Neural crest cell (in vitro differentiated cells): Measurements from ENCODE around the gene BBOX1. TPM values are rescaled to one million over a fixed set of nuclear protein-coding genes. Genes with fewer than 3 reads are reported as not detected.

Source experiments
- DNase-seq: peaks from one replicate; pipeline ENCODE4 v3.0.0; 2021; ENCODE audit warnings: low read depth, mixed read lengths, low spot score
- H3K27ac Mint-ChIP-seq: one replicate; pipeline ENCODE4 v1.8.0; 2021; ENCODE audit warnings: mild to moderate bottlenecking, mixed read lengths; ENCODE audit not compliant: unreplicated experiment
- H3K27me3 Mint-ChIP-seq: 2 replicates; pipeline ENCODE4 v1.8.0; 2021; ENCODE audit warnings: low read depth, mild to moderate bottlenecking, mixed read lengths
- H3K36me3 Mint-ChIP-seq: 2 replicates; pipeline ENCODE4 v1.8.0; 2021; ENCODE audit warnings: low read depth, mild to moderate bottlenecking, mixed read lengths
- H3K4me1 Mint-ChIP-seq: 2 replicates; pipeline ENCODE4 v1.8.0; 2021; ENCODE audit warnings: mixed read lengths
- H3K4me3 Mint-ChIP-seq: one replicate; pipeline ENCODE4 v1.8.0; 2021; ENCODE audit warnings: mild to moderate bottlenecking, mixed read lengths
- H3K9me3 Mint-ChIP-seq: 2 replicates; pipeline ENCODE4 v1.8.0; 2021; ENCODE audit warnings: mixed read lengths
- CTCF ChIP-seq: fragments of 200-600 bp; sonication (generic); conservative IDR thresholded peaks from 2 replicates; pipeline ENCODE4 v1.5.0; 2021; ENCODE audit warnings: antibody characterized with exemption, mild to moderate bottlenecking
- total RNA-seq: library from RNA; stranded (reverse); gene quantifications from 2 replicates; pipeline ENCODE4 v1.2.1, GENCODE V29; 2021

BBOX1 gene
- total RNA-seq, 1 donor from 2014 or later, result not detected

- no peak for DNase-seq
- Mint-ChIP-seq H3K27me3 (no peaks in the 10 kb centered on the region), H3K4me3 (no peak overlapping the region), H3K9me3 (peaks cover 3% of the 10 kb centered on the region), H3K4me1 (peaks cover 5% of the 10 kb centered on the region), H3K27ac (no peak overlapping the region), H3K36me3 (no peaks in the 10 kb centered on the region)
- no peak for TF ChIP-seq CTCF
Measured at GRCh38 chr11:27022659-27023251, 17.9 kb upstream of the BBOX1 start.

- peaks cover 3% of the 10 kb centered on the region for H3K9me3 Mint-ChIP-seq
- H3K27me3 Mint-ChIP-seq, result no peaks in the 10 kb centered on the region
- peaks cover 5% of the 10 kb centered on the region for H3K4me1 Mint-ChIP-seq
- TF ChIP-seq CTCF, result no peak
- DNase-seq, result no peak
- H3K4me3 Mint-ChIP-seq, result no peak overlapping the region
- no peak overlapping the region for H3K27ac Mint-ChIP-seq
- no peaks in the 10 kb centered on the region for H3K36me3 Mint-ChIP-seq
Measured at GRCh38 chr11:27024865-27025264, 15.8 kb upstream of the BBOX1 start.

GRCh38 chr11:27025312-27025955, 15.2 kb upstream of the BBOX1 start:
- H3K36me3 Mint-ChIP-seq, result no peaks in the 10 kb centered on the region
- no peak overlapping the region for H3K27ac Mint-ChIP-seq
- TF ChIP-seq CTCF, result no peak
- H3K4me1 Mint-ChIP-seq, result peaks cover 5% of the 10 kb centered on the region
- no peaks in the 10 kb centered on the region for H3K27me3 Mint-ChIP-seq
- DNase-seq, result no peak
- peaks cover 3% of the 10 kb centered on the region for H3K9me3 Mint-ChIP-seq
- no peak overlapping the region for H3K4me3 Mint-ChIP-seq

GRCh38 chr11:27025957-27026733, 14.5 kb upstream of the BBOX1 start:
- TF ChIP-seq CTCF, result no peak
- DNase-seq, result no peak
- no peaks in the 10 kb centered on the region for H3K27me3 Mint-ChIP-seq
- peaks cover 5% of the 10 kb centered on the region for H3K4me1 Mint-ChIP-seq
- peaks cover 3% of the 10 kb centered on the region for H3K9me3 Mint-ChIP-seq
- no peak overlapping the region for H3K4me3 Mint-ChIP-seq
- H3K27ac Mint-ChIP-seq, result no peak overlapping the region
- no peaks in the 10 kb centered on the region for H3K36me3 Mint-ChIP-seq

- peaks cover 5% of the 10 kb centered on the region for H3K4me1 Mint-ChIP-seq
- H3K27me3 Mint-ChIP-seq, result no peaks in the 10 kb centered on the region
- no peaks in the 10 kb centered on the region for H3K36me3 Mint-ChIP-seq
- no peak for TF ChIP-seq CTCF
- no peak overlapping the region for H3K4me3 Mint-ChIP-seq
- peaks cover 3% of the 10 kb centered on the region for H3K9me3 Mint-ChIP-seq
- H3K27ac Mint-ChIP-seq, result no peak overlapping the region
- DNase-seq, result no peak
Measured at GRCh38 chr11:27028561-27028965, 12.1 kb upstream of the BBOX1 start.
